Renal pelvis (tissue), 4 donors: ENCODE results near the gene TMEM258. TPM values are rescaled to one million over a fixed set of nuclear protein-coding genes. Genes with fewer than 3 reads are reported as not detected.

Experiments used
- DNase-seq: peaks from one replicate; pipeline ENCODE4 v3.0.0-alpha.2; 2013
- polyA plus RNA-seq, 3 donors: library from polyadenylated mRNA; unstranded; fragments of 120-200 nt; gene quantifications; one replicate each; pipeline ENCODE4 v1.2.1, GENCODE V29; 2013; ENCODE audit not compliant: insufficient read length in 3 of 3

The TMEM258 gene
- polyA plus RNA-seq, 3 donors = 165 to 180 (median 167) TPM

DNA sequence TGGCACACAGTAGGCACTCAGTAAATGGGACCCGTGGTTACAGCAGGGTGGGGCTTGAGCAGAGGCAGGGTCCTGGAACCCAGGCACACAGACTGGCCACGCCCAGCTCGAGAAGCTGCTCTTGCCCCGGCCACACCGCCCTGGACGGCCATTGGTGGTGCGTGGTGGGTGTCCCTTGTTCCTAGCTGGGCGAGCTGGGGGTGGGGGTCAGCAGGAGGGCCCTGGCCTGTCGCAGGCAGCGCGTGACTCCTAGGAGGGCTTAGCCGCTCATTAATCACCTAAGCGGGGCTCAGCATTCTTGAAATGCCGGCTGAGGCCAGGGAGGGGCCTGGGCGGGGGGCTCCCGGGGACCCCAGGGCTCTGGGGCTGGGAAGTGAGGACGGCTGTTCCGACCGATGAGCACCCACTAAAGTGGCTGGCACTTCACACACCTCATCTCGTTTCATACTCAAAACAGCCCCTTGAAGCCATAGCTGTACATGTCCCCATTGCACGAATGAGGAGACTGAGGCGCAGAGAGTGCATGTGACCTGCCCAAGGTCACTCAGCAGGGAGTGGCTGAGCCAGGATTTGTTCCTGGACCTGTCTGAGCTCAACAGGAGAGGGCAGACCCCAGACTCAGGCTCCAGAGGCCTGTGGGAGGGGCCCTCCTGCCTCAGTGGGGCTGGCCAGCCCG is 28.3 kb downstream of the TMEM258 start:
- no peak for DNase-seq

DNA sequence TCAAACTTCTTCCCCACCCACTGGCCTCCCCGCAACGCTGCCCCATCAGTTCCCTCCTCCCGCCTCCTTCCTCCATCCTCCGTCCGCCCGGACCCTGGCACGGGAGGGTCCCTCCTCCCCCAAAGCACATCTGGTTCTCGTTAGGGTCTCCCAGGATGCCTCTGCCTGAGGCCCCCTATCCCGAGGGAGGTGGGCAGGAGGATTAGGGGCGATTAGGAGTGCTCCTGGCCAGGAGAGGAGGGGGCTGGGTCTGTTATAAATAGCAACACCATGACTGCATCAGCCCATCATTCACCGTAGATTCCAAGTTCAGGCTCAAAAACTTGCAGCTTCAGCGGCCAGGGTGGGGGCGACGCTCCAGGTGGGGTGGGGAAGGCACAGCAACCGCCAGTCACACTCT is 29.6 kb downstream of the TMEM258 start:
- no peak for DNase-seq

DNA sequence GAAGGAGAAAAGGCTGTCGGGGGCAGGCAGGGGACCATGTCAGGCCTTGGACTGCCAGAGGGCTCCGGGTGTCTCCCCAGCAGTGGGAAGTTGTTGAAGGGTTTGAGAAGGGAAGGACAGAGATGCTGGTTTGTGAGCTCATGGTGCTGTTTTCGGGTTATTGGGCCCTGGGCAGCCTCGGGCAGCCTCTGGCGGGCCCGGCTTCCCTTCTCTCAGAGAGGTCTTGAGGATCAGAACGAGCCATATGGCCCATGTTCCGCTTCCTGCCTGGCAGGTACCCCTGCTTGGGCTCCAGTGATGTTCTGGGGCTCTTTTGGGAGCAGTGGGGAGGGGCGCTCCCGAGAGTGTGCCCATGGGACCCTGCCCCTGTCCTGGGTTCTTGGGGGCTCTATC is 30.2 kb downstream of the TMEM258 start:
- no peak for DNase-seq

DNA sequence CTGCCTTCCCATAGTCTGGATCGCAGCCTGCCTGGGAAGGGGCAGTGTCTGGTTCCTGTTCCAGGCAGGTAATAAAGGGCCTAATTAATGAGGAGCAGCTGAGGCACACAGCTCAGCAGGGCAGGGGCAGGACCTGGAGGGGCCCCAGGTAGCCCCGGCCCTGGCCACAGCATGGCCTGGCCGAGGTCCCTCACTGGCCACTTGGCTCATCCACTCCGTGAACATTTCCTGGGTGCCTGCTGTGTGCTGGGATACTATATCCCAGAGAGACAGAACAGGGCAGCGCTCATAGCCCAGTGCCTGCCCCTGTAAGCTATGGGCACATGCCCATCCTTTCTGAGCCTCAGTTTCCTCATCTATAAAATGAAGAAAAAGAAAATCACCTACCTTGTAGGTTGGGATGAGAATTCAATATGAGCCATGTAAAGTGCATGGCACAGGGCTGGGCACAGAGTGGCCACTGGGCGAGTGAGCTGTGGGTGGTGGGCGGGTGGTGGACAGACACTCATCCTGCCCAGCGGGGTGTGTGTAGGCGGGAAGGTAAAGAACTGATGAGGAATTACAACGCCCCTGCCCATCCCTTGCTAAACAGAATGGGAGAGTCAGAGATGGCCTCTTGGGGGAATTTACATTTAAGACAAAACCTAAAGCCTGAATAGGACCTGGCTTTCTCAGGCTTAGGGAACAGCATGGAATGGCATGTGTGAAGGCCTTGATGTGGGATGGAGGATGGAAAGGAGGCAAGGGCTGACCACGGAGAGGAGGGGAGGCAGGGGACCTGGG is 30.8 kb downstream of the TMEM258 start:
- no peak for DNase-seq

DNA sequence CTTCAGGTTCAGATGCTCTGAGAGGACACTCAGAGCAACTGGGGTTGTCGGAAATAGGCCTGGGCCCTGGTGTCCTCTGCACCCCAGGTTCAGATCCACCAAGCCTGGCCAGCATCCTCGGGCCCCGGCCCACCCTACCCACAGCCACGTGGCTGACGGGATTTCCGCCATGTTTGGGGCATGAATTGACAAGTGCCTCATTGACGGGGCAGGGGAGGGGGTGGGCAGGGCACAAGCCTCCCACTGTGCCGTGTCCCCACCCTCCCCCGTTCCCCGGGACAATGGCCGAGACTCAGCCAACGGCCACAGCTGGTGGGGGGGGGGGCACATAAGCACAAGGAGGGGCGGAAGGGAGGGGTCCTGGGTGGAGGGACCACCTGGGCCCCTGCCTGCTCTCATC is 31.5 kb downstream of the TMEM258 start:
- DNase-seq = no peak

DNA sequence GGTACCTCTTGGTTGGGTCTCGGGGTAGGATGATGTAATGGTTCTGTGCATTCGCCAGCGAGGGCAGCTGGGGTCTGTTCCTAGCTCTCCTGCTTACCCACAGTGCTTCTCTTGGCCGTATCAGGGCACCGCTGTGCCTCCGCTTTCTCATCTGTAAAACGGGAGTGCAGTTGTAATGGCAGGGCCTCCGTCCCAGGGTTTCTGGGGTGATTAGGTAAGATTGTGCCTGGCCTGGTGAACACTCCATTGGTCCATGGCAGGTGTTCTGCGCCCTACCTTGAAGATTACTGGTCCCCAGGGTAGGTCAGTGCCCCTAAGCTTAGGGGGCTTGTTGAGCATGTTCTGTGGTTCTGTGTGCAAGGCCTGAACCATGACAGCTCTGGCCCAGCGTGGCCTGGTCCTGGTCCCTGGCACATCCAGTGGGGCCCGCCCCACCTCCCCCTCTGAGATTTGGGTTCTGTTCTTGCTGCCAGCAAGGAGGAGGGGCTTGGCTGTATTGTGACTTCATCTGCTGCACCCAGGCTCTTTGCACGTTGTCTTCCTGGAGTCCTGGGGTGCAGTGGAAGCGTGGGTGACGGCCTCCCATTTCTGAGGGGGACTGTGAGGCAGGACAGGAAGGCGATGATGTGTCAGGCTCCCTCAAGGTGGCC is 35.1 kb downstream of the TMEM258 start:
- DNase-seq = no peak

DNA sequence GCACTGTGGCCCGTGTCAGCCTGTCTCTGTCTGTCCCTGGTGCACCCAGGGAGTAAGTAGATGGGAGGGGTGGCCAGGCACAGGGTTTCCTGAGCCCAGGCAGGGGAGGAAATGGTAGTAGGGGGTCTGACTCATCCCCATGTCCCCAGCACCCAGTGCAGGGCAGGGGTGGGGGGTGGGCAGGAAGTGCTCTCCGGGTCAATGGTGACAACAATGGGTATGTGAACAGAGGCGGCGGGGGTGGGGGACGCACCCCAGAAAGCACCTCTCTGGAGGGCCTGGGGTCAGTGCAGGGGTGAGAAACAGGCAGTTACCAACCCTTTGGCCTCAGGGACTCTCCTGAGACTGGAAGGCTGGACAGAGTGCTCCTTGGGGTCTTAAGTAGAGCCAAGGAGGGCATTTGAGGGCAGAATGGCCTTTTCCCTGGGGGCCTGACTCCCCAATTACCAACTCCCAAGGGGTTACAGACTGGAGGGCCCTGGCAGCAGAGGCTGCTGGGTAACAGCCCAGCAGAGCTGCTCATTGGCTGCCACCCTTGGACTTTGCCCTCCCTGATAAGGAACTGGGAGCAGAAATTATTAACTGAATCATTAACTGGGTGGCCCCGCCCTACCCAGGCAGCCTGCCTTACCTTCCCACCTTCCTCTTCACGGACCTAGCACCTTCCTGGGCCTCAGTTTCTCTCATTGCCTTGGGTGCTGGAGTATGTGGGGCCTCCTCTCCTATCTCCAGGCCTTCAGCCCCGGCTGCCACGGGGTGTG is 35.8 kb downstream of the TMEM258 start:
- no peak for DNase-seq

DNA sequence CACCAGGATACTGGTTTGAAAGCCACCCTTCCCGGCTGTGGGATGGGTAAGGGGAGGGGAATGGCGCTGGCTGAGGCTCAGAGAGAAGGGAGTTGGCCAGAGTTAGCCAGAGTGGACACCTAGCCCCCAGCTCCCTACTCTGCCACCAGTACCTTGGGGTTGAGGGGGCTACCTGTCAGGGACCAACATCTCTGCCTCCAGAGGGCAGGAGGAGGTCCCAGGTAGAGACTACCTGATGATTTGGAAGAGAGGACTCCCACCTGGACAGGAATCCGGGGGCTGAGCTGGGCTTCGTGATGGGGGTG is 36.3 kb downstream of the TMEM258 start:
- DNase-seq = no peak

DNA sequence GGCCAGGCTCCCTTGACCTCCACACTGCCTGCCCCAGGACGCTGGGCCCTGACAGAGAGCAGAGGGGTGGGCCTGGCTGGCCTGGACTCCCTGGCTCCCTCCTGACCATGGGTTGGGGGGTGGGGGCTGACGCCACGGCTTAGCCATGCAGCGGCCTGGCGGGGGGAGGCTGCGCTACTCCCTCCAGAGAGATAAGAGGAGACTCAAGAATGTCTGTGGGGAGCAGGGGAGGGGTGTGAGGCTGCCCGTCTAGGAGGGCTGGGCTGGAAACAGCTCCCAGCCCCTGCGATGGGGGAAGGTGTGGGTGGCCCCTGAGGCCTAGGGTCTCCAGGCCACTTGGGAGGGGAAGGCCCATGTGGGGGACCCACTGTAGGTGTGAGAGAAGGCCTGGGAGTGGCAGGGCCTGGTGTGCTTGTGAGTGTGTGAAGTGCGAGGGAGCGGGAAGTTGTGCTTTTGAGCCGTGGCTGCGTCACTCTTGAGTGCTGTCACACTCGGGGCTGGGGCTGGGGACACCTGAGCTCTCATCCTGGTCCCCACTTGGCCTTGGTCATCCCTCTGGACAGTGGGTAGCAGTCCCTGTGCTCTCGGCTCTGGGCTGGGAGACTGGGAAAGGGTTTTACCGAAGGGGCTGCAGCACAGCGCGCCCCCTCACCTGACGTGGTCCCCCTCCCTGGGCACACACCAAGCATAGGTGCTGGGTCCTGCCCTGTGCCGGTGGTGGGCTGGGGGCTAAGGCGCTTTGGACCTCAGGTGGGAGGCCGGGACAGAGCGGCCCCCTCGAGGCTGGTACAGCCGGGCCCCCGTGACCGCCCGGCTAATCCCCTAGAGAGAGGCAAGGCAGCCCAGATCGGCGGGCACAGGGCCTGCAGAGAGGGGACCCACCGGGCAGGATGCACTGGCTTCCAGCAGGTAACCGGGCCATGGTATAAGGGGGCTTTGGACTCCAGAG is 37.6 kb downstream of the TMEM258 start:
- DNase-seq = no peak

DNA sequence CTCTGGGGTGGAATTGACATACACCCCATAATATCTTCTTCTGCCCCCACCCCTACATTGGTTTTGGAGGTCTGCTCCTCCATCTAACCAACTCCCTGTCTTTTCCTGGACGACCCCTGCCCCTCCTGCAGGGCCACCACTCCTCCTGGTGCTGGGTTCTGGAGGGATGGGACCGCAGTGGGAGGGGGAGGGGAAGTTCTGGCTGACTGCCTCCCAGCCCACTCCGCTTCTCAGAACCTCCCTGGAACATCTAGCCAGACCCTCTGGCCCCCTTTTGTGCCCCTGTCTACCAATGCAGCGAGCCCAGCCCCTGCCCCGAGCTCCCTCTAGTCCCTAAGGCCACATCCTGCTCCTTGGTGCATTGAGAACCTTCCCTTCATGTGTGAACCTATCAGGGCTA is 38.7 kb downstream of the TMEM258 start:
- DNase-seq = no peak

DNA sequence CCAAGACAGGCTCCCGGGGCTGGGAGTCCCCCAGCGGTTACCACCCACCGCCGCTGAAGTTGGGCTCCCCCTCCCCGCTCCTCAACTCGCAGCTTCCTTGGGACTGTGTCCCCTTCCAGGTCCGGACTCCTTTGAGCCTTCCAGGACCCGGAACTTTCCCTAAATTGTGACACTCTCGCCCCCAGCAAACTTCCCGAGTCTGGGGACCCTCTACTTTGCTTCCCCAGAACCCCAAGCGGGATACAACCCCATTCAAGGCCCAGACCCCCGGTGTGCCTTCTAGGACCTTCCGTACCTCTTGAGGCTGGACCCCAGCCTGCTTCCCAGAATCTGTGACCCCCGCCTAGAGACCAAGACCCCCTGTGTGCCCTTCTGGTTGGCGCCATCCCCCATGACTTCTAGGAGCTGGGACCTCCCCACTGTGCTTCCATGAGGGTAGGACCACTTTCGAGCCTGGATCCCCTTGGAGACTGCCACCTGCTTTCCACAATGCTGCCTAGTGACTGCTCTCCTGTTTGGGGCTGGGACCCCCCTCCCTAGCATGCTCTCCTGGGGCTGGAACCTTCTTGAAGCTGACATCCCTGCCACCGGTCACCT is 39.4 kb downstream of the TMEM258 start:
- no peak for DNase-seq

DNA sequence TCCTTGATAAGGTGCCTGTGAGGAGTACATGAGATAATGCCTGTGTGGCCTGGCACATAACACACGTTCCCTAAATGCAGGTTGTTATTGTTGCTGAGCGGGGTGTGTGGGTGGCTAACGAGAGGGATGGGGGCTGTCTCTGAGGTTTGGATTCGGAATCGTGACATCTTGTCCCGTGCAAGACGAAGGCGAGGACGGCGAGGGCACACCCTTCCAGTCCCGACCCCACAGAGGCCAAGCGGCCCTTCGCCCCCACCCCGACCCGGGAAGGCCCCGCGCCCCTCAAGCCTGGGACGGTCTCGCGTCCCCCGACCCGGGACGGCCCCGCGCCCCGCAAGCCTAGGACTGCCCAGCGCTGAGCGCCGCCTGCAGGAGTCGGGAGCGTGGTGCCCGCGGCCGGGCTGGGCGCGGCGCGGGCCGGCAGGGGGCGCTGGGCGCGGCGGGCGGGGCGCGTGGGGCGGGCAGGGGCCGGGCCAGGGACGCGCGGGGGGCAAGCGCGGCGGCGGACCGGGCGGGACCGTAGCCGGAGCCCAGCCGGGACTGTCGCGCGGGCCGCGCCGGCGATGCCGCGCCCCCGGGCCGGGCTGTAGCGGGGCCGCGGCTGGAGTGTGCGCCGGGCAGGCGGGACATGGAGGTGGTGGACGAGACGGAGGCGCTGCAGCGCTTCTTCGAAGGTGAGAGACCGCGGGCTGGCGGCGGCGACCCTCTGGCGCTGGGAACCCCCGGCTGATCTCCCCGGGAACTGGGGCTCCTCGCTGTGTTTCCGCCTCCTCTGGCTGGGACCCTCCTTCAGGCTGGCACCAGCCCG is 40.1 kb downstream of the TMEM258 start, which contains the start of gene MYRF:
Gene MYRF (plus strand): TSS at position 520 of the 808 bp plus-strand sequence. CDS start 109 bp downstream, at position 629.
- DNase-seq = no peak

DNA sequence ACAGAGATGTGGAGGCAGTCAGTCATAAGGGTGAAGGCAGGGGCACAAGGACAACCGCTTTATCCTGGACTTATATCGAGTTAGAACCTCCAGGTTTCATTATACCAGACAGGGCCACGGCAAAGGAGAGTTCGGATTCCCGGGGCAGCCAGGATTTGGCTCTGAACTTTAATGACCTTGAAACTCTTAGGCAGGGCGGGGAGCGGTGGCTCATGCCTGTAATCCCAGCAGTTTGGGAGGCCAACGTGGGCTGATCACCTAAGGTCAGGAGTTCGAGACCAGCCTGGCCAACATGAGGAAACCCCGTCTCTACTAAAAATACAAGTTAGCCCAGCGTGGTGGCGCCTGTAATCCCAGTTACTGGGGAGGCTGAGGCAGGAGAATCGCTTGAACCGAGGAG is 41.0 kb downstream of the TMEM258 start:
- no peak for DNase-seq

DNA sequence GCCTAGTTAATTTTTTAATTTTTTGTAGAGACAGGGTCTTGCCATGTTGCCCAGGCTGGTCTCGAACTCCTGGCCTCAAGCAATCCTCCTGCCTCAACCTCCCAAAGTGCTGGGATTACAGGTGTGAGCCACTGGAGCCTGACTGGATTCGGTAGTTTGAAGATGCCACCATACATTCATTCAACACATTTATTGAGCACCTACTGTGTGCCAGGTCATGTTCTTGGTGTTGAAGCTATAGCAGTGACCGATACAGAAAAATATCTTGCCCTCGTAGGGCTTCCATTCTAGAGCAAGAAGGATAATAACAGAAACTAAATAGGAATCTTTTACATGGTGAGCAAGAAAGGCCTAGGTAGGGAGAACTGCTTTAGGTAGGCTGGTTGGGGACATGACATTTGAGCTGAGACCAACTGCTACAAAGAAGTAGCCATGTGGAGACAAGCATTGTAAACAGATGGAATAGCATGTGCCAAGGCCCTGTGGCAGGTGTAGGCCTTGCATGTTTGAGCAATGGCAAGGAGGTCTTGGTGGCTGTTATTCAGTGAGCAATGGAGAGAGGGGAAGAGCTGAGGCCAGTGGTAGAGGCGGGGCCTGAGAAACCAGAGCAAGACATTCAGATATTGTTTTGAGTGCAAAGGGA is 41.6 kb downstream of the TMEM258 start:
- no peak for DNase-seq

DNA sequence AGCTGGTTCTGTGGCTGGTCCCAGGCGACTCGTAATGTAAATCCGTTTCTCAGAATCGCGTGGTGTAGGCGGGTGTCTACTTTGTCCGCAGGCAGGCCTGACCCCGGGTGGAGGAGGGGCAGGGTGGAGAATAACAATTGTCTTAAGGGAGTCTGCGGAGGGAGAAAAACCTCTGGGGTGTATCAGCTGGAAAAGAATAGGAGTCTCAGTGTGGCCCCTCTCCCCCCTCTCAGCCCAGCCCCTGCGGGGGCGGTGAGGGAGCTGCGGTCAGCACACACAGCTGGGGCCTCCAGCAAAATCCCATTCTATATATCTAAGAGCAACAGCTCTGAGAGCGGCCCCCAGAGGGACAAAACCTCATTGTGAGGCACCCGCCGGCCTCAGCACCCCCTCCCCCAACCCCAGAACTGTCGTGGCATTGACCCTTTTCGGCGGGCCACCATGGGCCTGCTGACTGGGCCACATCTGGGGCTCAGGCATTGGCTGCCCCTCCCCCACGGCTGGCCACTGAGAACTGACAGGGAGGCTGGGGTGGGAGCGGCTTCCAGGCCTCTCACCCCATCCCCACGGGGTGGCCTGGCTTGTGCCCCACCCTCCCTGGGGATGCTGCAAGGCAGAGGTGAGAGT is 42.7 kb downstream of the TMEM258 start:
- DNase-seq = peak; percentile 58

DNA sequence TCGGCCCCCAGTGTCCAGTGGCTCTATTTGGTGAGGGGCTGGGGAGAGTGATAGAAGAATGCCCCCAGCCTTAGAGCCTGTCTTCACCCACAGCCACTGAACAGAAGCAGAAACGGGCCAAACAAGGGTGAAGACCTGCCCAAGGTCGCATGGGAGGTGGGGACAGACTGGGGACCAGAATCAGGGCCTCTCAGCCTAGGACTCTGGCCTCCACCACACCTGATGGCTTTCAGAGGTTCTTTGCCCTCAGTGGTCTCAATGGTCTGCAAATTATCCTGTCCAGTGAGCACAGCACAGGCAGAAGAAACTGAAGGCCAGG is 44.5 kb downstream of the TMEM258 start:
- no peak for DNase-seq

DNA sequence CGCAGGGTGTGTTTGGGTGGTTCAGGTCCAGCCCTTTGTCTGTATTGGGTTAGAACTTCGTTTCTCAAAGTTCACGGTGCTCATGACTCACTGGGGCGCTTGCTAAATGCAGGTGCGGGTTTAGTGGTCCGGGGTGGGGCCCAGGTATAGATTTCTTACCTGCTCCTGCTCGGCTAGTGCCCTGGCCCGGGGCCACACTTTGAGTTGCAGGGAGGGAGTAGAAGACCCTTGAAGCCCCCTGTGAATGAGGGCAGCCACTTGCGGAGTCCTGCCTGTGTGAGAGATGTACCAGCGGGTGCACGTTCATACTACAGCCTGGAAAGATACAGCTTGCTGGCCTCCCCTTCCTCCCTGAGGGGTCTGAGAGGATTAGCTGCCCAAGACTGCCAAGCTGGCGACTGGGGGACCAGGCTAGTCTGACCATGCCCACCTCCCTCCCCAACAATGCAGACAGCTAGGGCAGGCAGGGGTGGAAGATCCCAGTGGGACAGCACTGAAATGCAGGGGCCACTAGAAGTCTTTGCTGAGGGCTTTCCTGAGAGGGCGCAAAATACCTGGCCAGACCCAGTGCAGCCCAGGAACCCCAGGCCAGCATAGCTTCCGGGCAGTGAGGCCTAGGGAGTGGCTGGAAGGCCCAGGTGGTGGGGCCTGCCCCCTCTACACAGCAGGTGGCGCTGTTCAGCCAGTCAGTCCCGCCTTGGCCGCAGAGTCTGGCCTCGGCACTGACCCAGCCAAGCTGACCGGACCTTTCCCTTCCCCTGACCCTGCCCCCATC is 45.0 kb downstream of the TMEM258 start:
- DNase-seq = peak; percentile 56
